IPS DF 6.9 (cell line): ENCODE measurements around the gene PGAP1.

Source experiments
- DNase-seq: peaks from one replicate; pipeline ENCODE4 v3.0.0-alpha.2; 2013; ENCODE audit warnings: low read depth, low spot score
- H3K27ac ChIP-seq: one replicate; pipeline ENCODE4 v1.5.1; 2013; ENCODE audit warnings: low read length, control low read depth
- H3K27me3 ChIP-seq: 2 replicates; pipeline ENCODE4 v1.6.1; 2013; ENCODE audit warnings: mild to moderate bottlenecking, low read length; ENCODE audit not compliant: control insufficient read depth, insufficient read depth
- H3K36me3 ChIP-seq: 2 replicates; pipeline ENCODE4 v1.6.1; 2013; ENCODE audit warnings: low read length; ENCODE audit not compliant: control insufficient read depth, insufficient read depth
- H3K4me1 ChIP-seq: 2 replicates; pipeline ENCODE4 v1.6.1; 2013; ENCODE audit warnings: low read length; ENCODE audit not compliant: control insufficient read depth, insufficient read depth
- H3K4me3 ChIP-seq: 2 replicates; pipeline ENCODE4 v1.5.1; 2013; ENCODE audit warnings: mild to moderate bottlenecking, low read length
- H3K9me3 ChIP-seq: 2 replicates; pipeline ENCODE4 v1.6.1; 2013; ENCODE audit warnings: low read length, inconsistent platforms; ENCODE audit not compliant: control insufficient read depth, insufficient read depth
- WGBS: extraction: QIAGEN DNeasy Blood & Tissue Kit; methylation state at CpG from one replicate; pipeline ENCODE4 v1.1.7; 2013; ENCODE audit warnings: mixed read lengths, missing lambda C conversion rate; ENCODE audit not compliant: insufficient read length, insufficient coverage; 5-methylcytosine and 5-hydroxymethylcytosine counted together

PGAP1 gene

DNA sequence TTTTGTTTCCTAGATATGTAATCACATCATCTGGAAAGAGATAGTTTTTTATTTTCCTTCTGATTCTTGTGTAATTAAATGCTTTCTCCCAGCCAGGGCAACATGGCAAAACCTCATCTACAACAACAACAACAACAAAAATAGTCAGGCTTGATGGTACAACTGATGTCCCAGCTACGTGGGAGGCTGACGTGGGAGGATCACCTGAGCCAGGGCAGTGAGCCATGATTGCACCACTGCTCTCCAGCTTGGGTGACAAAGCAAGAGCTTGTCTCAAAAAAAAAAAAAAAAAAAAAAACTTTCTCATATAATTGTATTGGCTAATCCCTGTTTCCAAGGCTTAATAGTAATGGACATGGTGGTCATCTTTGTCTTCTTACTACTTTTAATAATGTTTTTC is 26.4 kb upstream of the PGAP1 start:
- no CpG with 5 or more reads among the region's 2 CpGs for WGBS

GRCh38 chr2:196951973-196952372 is 25.5 kb upstream of the PGAP1 start:
- Histone ChIP-seq H3K9me3 (no peaks in the 10 kb centered on the region), H3K36me3 (no peaks in the 10 kb centered on the region), H3K27ac (no peak overlapping the region), H3K4me3 (no peak overlapping the region), H3K4me1 (0 out of 2 replicates have a peak, but pooled peaks cover 1% of the 10 kb centered on the region), H3K27me3 (no peaks in the 10 kb centered on the region)
- WGBS: no CpG with 5 or more reads among the region's 2 CpGs
- DNase-seq: no peak

More for the DNA sequence above, 26.4 kb upstream of the PGAP1 start:
- no peaks in the 10 kb centered on the region for H3K9me3 ChIP-seq
- DNase-seq: no peak
- no peaks in the 10 kb centered on the region for H3K27me3 ChIP-seq
- 0 out of 2 replicates have a peak, but pooled peaks cover 1% of the 10 kb centered on the region for H3K4me1 ChIP-seq
- no peak overlapping the region for H3K27ac ChIP-seq
- no peak overlapping the region for H3K4me3 ChIP-seq
- no peaks in the 10 kb centered on the region for H3K36me3 ChIP-seq

DNA sequence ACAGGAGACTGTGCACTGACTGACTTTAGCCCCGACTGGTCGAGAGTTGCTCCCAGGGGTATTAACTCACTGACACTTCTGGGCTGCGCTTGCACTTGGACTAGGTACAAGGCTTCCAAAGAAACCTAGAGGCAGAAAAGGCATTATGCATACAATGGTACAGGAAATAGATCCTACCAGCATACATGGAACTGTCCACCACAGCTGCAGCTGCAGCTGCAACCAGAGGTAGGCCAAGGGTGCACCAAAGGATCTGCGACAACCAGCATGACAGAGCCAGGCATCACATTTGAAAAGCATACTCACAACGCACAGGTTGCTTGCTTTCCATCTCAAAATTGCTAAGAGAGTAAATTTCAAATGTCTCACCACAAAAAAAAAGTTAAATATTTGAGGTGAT is 22.6 kb upstream of the PGAP1 start:
- Histone ChIP-seq H3K4me3 (no peak overlapping the region), H3K27ac (no peak overlapping the region), H3K4me1 (no peaks in the 10 kb centered on the region), H3K36me3 (no peaks in the 10 kb centered on the region), H3K9me3 (no peaks in the 10 kb centered on the region), H3K27me3 (no peaks in the 10 kb centered on the region)
- no CpG with 5 or more reads among the region's 5 CpGs for WGBS
- no peak for DNase-seq

DNA sequence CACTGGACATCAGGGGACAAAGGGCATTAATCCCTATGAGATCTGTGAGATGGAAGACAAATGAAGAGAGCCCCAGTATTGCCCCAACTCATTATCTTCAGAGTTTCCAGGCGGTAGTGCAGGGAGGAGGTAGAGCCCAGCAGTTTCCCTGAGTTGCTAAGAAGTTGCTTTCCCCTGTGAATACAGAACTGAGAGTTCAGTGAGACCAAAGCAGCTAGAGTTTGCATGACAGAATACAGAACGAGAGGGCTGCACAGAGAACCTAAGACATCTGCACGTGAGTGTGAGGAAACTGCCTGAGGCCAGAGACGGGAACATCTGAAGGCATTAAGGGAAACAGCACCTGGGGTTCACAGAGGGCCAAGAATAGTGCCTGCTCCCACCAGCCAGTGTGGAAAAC is 18.1 kb upstream of the PGAP1 start:
- Histone ChIP-seq H3K36me3 (no peaks in the 10 kb centered on the region), H3K9me3 (no peaks in the 10 kb centered on the region), H3K4me1 (peaks cover 3% of the 10 kb centered on the region; the same call in 1 of the 2 replicates), H3K27me3 (no peaks in the 10 kb centered on the region), H3K4me3 (no peak overlapping the region), H3K27ac (no peak overlapping the region)
- DNase-seq: no peak
- WGBS: no CpG with 5 or more reads among the region's 4 CpGs

- H3K27me3 ChIP-seq: no peaks in the 10 kb centered on the region
- no peaks in the 10 kb centered on the region for H3K9me3 ChIP-seq
- H3K4me1 ChIP-seq: peaks cover 3% of the 10 kb centered on the region; the same call in 1 of the 2 replicates
- no peaks in the 10 kb centered on the region for H3K36me3 ChIP-seq
- no CpG with 5 or more reads among the region's 4 CpGs for whole genome bisulfite sequencing
- no peak overlapping the region for H3K27ac ChIP-seq
- no peak overlapping the region for H3K4me3 ChIP-seq
- DNase-seq: no peak
Observed at GRCh38 chr2:196941398-196942078, 15.0 kb upstream of the PGAP1 start.

DNA sequence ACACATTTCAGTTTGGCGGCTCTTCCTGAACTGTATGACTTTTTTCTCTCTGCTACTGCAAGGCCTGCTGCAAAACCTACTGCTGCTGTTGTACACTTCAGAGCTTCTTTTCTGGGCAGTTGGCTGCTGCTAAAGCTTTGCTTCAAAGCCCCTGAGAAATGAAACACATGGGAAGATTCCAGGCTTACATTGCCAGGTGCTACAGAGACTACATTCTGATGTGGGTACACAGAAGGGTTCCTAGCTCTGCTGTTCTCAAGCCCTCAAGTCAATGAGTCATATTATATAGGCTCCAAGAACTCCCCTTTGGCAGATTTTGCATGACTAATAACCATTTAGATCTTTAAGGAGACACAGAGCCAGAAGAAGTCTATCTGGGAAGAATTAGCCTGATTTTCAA is 12.9 kb upstream of the PGAP1 start:
- no CpG with 5 or more reads among the region's 1 CpG for WGBS
- no peaks in the 10 kb centered on the region for H3K9me3 ChIP-seq
- no peak for DNase-seq
- H3K4me3 ChIP-seq: no peak overlapping the region
- no peaks in the 10 kb centered on the region for H3K27me3 ChIP-seq
- H3K36me3 ChIP-seq: no peaks in the 10 kb centered on the region
- H3K27ac ChIP-seq: no peak overlapping the region
- H3K4me1 ChIP-seq: peaks cover 3% of the 10 kb centered on the region; the same call in 1 of the 2 replicates

DNA sequence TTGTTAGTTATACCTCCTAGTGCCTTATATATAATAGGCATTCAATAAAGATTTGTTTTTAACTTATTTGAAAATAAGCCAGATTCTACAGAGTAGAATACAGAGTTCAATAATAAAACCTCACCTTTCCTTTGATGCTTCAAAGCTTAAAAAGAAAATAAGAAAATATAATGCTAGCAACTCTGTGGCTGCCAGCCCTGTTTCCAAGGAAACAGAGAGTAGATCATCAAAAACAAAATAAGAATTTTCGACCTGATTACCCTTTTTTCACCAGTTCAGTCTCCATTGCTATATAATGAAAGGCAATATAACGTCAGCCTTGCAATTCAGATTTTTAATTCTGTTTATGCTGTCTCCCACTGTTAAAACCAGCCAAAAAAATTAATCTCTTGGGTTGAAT is 8.9 kb upstream of the PGAP1 start:
- DNase-seq: no peak
- WGBS: no CpG with 5 or more reads among the region's 2 CpGs
- Histone ChIP-seq H3K27me3 (no peaks in the 10 kb centered on the region), H3K27ac (no peak overlapping the region), H3K4me3 (no peak overlapping the region), H3K9me3 (no peaks in the 10 kb centered on the region), H3K4me1 (no peaks in the 10 kb centered on the region), H3K36me3 (no peaks in the 10 kb centered on the region)

DNA sequence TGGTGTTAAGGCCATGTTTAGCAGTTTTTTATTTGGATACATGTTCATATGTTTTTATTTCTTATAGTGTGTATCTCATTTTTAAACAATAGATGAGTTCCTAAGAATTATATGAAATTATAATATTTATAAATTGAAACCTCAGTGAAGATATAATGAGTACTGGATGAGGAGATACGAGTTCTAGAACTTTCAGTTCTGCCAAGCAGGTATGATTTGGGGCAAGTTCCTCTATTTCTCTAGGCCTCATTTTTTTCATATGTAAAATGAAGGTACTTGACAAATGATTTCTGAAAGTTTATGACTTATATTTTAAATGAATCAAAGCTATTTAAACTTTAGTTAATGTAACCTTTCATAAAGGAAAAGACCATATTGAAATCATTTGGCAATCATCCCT is 8.2 kb upstream of the PGAP1 start:
- no peak for DNase-seq
- Histone ChIP-seq H3K9me3 (no peaks in the 10 kb centered on the region), H3K4me3 (no peak overlapping the region), H3K27ac (no peak overlapping the region), H3K4me1 (no peaks in the 10 kb centered on the region), H3K27me3 (no peaks in the 10 kb centered on the region), H3K36me3 (no peaks in the 10 kb centered on the region)
- WGBS: no CpG with 5 or more reads among the region's 1 CpG

- H3K27me3 ChIP-seq: no peaks in the 10 kb centered on the region
- WGBS: no CpG with 5 or more reads among the region's 2 CpGs
- no peak overlapping the region for H3K27ac ChIP-seq
- no peak for DNase-seq
- H3K4me1 ChIP-seq: 0 out of 2 replicates have a peak, but pooled peaks cover 1% of the 10 kb centered on the region
- no peaks in the 10 kb centered on the region for H3K9me3 ChIP-seq
- H3K36me3 ChIP-seq: no peaks in the 10 kb centered on the region
- no peak overlapping the region for H3K4me3 ChIP-seq
Observed at GRCh38 chr2:196931555-196931954, 5.0 kb upstream of the PGAP1 start.

DNA sequence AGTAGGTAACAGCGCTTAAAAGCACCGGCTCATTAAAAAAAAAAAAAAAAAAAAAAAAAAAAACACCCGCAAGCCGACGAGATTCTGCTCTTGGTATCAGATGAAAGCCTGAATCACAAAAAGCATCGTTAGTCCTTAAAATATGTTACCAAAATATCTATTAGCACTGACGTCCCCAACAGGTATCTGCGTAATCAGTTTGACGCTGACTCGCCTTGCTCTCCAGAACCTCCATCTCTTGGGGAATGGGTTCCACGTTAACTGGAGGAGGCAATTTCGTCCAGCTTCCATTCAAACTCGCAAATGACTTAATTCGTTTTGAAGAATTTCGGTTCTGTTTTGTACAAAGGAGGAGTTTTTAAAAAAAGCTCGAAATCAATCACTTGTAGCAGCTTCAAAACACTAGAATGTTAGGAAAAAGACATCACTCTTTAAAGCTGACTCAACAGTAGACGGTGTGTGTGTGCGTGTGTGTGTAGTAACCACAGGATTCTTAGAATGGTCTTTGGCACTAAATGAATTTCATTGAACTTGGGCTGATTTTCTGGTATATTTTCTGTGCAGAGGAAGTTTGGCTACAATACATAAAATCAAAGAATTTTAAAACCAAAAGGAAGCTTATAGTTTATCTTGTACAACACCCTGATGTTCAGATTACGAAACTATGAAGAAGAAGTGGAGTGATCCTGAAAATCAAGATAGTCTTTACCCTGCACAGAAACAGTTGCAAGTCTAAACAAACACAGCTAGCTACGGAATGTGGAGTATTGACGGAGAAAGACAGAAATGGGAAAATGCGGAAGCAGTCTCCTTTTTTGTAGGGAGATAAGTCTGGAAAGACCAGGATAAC is 1.1 kb upstream of the PGAP1 start:
- no peaks in the 10 kb centered on the region for H3K36me3 ChIP-seq
- H3K4me3 ChIP-seq: peak overlapping the region; percentile 87; the same call in 1 of the 2 replicates
- no peak overlapping the region for H3K27ac ChIP-seq
- H3K27me3 ChIP-seq: no peaks in the 10 kb centered on the region
- DNase-seq: no peak
- H3K4me1 ChIP-seq: 0 out of 2 replicates have a peak, but pooled peaks cover 1% of the 10 kb centered on the region
- no peaks in the 10 kb centered on the region for H3K9me3 ChIP-seq
- WGBS: no CpG with 5 or more reads among the region's 22 CpGs
